Keratinocyte (primary cell): ENCODE data around the gene PGAP3.

Experiments
- EZH2 ChIP-seq: IDR thresholded peaks from one replicate; pipeline ENCODE4 v1.6.1; 2012; ENCODE audit warnings: inconsistent platforms, mild to moderate bottlenecking, low read length, moderate library complexity
- TF ChIP-seq, protein P1 (sequence below), 3 experiments: IDR thresholded peaks in 1 of 3; conservative IDR thresholded peaks in 1 of 3; optimal IDR thresholded peaks in 1 of 3; 2 replicates in 2 of 3; 3 replicates in 1 of 3; pipeline versions ENCODE3 to v1.5.1; 2011; ENCODE audit warnings: low read length in 3 of 3, mild to moderate bottlenecking in 3 of 3, moderate library complexity in 2 of 3, control low read depth in 1 of 3, inconsistent platforms in 1 of 3; ENCODE audit not compliant: insufficient read depth in 2 of 3; ENCODE audit errors: extremely low read depth in 1 of 3

DNA sequence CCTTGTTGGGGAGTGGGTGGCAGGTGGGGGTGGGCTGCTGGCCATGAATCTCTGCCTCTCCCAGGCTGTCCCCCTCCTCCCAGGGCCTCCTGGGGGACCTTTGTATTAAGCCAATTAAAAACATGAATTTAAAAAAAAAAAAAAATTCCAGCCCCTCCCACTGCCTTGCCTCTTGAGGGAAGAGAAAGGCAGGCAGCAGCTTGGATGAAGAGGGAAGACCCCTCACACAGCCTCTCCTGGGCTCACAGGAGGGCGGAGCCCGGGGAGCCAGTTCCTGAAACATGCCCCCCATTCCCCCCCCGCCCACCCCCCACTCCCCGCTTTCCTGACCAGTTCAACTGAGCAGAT lies 24.5 kb downstream of the PGAP3 start:
- TF ChIP-seq, protein P1, sequence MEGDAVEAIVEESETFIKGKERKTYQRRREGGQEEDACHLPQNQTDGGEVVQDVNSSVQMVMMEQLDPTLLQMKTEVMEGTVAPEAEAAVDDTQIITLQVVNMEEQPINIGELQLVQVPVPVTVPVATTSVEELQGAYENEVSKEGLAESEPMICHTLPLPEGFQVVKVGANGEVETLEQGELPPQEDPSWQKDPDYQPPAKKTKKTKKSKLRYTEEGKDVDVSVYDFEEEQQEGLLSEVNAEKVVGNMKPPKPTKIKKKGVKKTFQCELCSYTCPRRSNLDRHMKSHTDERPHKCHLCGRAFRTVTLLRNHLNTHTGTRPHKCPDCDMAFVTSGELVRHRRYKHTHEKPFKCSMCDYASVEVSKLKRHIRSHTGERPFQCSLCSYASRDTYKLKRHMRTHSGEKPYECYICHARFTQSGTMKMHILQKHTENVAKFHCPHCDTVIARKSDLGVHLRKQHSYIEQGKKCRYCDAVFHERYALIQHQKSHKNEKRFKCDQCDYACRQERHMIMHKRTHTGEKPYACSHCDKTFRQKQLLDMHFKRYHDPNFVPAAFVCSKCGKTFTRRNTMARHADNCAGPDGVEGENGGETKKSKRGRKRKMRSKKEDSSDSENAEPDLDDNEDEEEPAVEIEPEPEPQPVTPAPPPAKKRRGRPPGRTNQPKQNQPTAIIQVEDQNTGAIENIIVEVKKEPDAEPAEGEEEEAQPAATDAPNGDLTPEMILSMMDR (optimal IDR thresholded peaks at IDR 0.05 in 1 of 3, IDR thresholded peaks at IDR 0.05 in 1 of 3, conservative IDR thresholded peaks at IDR 0.05 in 1 of 3; ENCODE audit: extremely low read depth in 1 of 3, insufficient read depth in 2 of 3, low read length in 3 of 3): no peak
- TF ChIP-seq EZH2: no peak
